Uterus (tissue), 2 donors: Measurements from ENCODE around the gene GALNT7.

ENCODE experiments used
- POLR2A ChIP-seq, 2 donors: fragments of 450-650 bp; IDR thresholded peaks; one replicate each; pipeline ENCODE4 v1.6.1; 2016; ENCODE audit warnings: antibody characterized with exemption in 2 of 2, mild to moderate bottlenecking in 1 of 2, moderate library complexity in 1 of 2
- TF ChIP-seq, protein P1 (sequence below), 4 experiments: fragments of 200-600 bp in 2 of 4; fragments of 450-650 bp in 2 of 4; sonication (generic) in 2 of 4; IDR thresholded peaks; one replicate each; pipeline ENCODE4 v1.5.1; 2016 to 2019; ENCODE audit warnings: antibody characterized with exemption in 4 of 4, mild to moderate bottlenecking in 2 of 4, moderate library complexity in 1 of 4

DNA sequence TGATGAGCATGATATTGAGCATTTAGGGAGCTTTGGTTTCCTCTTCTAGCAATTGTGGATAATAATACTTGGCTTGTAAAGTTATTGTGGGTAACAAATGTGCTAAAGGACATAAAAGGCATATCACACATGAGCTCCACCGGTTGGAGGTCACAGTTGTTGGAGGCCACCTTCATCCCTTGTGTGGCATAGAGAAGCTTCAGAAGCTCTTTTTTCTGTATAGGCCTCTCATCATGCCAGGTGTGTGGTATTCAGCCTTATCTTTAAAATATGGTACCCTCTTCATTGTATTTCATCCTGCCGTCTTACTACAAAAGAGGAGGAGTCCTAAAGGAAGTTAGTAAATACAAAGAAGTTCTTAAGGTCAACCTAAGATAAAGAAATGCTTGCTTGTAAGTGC lies 99.1 kb downstream of the GALNT7 start:
- TF ChIP-seq, protein P1, sequence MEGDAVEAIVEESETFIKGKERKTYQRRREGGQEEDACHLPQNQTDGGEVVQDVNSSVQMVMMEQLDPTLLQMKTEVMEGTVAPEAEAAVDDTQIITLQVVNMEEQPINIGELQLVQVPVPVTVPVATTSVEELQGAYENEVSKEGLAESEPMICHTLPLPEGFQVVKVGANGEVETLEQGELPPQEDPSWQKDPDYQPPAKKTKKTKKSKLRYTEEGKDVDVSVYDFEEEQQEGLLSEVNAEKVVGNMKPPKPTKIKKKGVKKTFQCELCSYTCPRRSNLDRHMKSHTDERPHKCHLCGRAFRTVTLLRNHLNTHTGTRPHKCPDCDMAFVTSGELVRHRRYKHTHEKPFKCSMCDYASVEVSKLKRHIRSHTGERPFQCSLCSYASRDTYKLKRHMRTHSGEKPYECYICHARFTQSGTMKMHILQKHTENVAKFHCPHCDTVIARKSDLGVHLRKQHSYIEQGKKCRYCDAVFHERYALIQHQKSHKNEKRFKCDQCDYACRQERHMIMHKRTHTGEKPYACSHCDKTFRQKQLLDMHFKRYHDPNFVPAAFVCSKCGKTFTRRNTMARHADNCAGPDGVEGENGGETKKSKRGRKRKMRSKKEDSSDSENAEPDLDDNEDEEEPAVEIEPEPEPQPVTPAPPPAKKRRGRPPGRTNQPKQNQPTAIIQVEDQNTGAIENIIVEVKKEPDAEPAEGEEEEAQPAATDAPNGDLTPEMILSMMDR (IDR thresholded peaks at IDR 0.05) = no peak
- TF ChIP-seq POLR2A (IDR thresholded peaks at IDR 0.05) = no peak
